ENCODE measurements around the gene NEK6.

NEK6 gene

GRCh38 chr9:124386201-124386600 lies 128.5 kb downstream of the NEK6 start:
- Histone ChIP-seq H3K27me3 (ENCODE audit: insufficient read depth, insufficient read length) (no peaks in the 10 kb centered on the region), H3K36me3 (ENCODE audit: insufficient read depth, insufficient read length, low read length) (peaks cover 36% of the 10 kb centered on the region), H3K4me3 (ENCODE audit: insufficient read length, low read depth) (no peak overlapping the region), H3K9me3 (ENCODE audit: insufficient read depth, low read length) (no peaks in the 10 kb centered on the region), H3K4me1 (ENCODE audit: insufficient read depth, insufficient read length) (no peaks in the 10 kb centered on the region), H3K9ac (ENCODE audit: insufficient read length, low read depth) (no peak overlapping the region)
- TF ChIP-seq SUZ12 (IDR thresholded peaks at IDR 0.05; ENCODE audit: extremely low read depth, insufficient read depth, insufficient read length) (no peak), YY1 (IDR thresholded peaks at IDR 0.05; ENCODE audit: insufficient read depth, insufficient read length) (no peak), ZNF274 (IDR thresholded peaks at IDR 0.05; ENCODE audit: low read depth, low read length) (no peak)
- DNase-seq (ENCODE audit: low read depth, low spot score) = no peak

DNA sequence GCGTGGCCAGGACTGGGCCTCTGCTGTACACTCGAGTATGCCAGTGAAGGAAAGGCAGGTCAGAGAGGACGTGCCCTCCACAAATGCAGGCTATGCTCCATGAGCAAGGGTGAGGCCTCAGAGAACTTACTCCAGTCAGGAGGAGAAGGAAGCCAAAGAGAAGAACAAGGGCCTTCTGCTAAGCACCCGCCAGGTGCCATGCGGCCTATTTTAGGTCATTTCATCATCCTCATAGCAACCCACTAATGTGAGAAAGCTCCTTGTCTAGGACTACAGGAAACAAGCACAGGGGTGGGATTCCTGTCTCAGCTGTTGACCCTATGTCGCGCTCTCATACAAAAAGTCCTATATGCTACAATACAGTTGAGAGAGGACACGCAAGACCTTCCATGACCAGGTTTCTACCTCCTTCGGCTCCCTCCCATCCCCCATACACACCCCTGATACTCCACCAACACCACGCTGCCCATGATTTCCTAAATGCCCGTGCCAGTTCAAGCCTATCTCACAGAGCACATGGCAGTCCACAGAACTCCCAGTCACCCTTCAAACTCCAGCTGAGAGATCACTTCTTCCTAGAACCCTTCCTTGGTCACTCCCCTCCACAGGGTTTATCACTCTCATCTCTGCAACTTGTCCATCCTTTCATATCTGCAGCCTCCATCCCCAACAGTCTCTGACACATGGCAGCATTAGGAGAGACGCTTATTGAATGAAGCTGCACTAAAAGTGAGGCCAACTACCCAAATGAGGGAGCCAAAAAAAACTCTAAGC lies 130.7 kb downstream of the NEK6 start:
- Histone ChIP-seq H3K4me3 (ENCODE audit: insufficient read length, low read depth) (no peak overlapping the region), H3K4me1 (ENCODE audit: insufficient read depth, insufficient read length) (peaks cover 6% of the 10 kb centered on the region), H3K36me3 (ENCODE audit: insufficient read depth, insufficient read length, low read length) (peaks cover 41% of the 10 kb centered on the region), H3K9me3 (ENCODE audit: insufficient read depth, low read length) (no peaks in the 10 kb centered on the region), H3K27me3 (ENCODE audit: insufficient read depth, insufficient read length) (no peaks in the 10 kb centered on the region), H3K9ac (ENCODE audit: insufficient read length, low read depth) (no peak overlapping the region)
- TF ChIP-seq ZNF274 (IDR thresholded peaks at IDR 0.05; ENCODE audit: low read depth, low read length) = no peak
- TF ChIP-seq YY1 (IDR thresholded peaks at IDR 0.05; ENCODE audit: insufficient read depth, insufficient read length) = no peak
- no peak for TF ChIP-seq SUZ12 (IDR thresholded peaks at IDR 0.05; ENCODE audit: extremely low read depth, insufficient read depth, insufficient read length)
- no peak for DNase-seq (ENCODE audit: low read depth, low spot score)

- Histone ChIP-seq H3K9me3 (ENCODE audit: insufficient read depth, low read length) (no peaks in the 10 kb centered on the region), H3K9ac (ENCODE audit: insufficient read length, low read depth) (no peak overlapping the region), H3K36me3 (ENCODE audit: insufficient read depth, insufficient read length, low read length) (peaks cover 39% of the 10 kb centered on the region), H3K4me3 (ENCODE audit: insufficient read length, low read depth) (no peak overlapping the region), H3K4me1 (ENCODE audit: insufficient read depth, insufficient read length) (peaks cover 6% of the 10 kb centered on the region), H3K27me3 (ENCODE audit: insufficient read depth, insufficient read length) (no peaks in the 10 kb centered on the region)
- TF ChIP-seq SUZ12 (IDR thresholded peaks at IDR 0.05; ENCODE audit: extremely low read depth, insufficient read depth, insufficient read length) = no peak
- TF ChIP-seq YY1 (IDR thresholded peaks at IDR 0.05; ENCODE audit: insufficient read depth, insufficient read length) = no peak
- no peak for TF ChIP-seq ZNF274 (IDR thresholded peaks at IDR 0.05; ENCODE audit: low read depth, low read length)
- DNase-seq (ENCODE audit: low read depth, low spot score) = no peak
These were observed 131.6 kb downstream of the NEK6 start for GRCh38 chr9:124389146-124389939.

DNA sequence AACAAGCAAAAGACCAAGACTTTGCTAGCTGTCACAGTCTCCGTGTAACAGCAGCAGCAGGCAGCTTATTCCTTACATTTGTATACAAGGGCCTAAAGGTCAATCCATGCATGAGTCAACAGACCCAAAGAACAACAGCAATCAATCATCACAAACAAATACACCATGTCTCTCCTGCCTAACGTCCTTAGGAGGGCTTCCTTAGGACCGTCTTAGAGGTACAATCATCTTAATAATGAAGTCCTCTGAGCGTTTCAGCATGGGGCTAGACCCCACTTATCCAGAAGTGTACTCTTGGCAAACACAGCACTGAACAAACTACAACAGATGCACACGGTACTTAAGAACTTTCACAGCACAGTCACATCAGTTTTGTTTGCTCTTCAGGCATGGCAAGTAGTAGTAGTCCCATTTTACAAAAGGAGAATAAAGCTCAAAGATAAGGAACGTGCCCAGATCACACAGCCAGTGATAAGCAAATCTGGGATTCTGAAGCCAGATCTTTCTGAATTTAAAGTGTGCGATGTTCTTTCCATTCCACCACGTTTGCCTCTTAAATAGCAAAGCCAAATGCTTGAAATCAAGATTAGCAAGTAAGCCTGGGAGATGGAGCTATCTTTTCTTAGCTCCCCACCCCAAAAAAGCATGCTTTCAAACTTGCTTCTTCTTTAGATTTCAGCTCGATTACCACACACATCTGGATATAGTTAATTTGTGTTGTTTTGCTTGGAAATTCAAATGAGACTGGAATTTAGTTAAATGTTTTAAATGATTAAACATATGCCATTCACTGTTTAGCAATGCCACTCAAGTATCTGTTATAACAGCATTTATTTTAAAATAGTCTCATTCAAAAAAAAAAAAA lies 133.3 kb downstream of the NEK6 start:
- Histone ChIP-seq H3K4me1 (ENCODE audit: insufficient read depth, insufficient read length) (peaks cover 6% of the 10 kb centered on the region), H3K27me3 (ENCODE audit: insufficient read depth, insufficient read length) (no peaks in the 10 kb centered on the region)
- TF ChIP-seq ZNF274 (IDR thresholded peaks at IDR 0.05; ENCODE audit: low read depth, low read length) (no peak), YY1 (IDR thresholded peaks at IDR 0.05; ENCODE audit: insufficient read depth, insufficient read length) (no peak), SUZ12 (IDR thresholded peaks at IDR 0.05; ENCODE audit: extremely low read depth, insufficient read depth, insufficient read length) (no peak)

GRCh38 chr9:124392254-124392870 lies 134.6 kb downstream of the NEK6 start:
- Histone ChIP-seq H3K36me3 (ENCODE audit: insufficient read depth, insufficient read length, low read length) (peaks cover 52% of the 10 kb centered on the region), H3K9ac (ENCODE audit: insufficient read length, low read depth) (no peak overlapping the region), H3K27me3 (ENCODE audit: insufficient read depth, insufficient read length) (no peaks in the 10 kb centered on the region), H3K4me1 (ENCODE audit: insufficient read depth, insufficient read length) (peaks cover 6% of the 10 kb centered on the region), H3K9me3 (ENCODE audit: insufficient read depth, low read length) (no peaks in the 10 kb centered on the region), H3K4me3 (ENCODE audit: insufficient read length, low read depth) (no peak overlapping the region)
- no peak for TF ChIP-seq YY1 (IDR thresholded peaks at IDR 0.05; ENCODE audit: insufficient read depth, insufficient read length)
- no peak for TF ChIP-seq SUZ12 (IDR thresholded peaks at IDR 0.05; ENCODE audit: extremely low read depth, insufficient read depth, insufficient read length)
- no peak for TF ChIP-seq ZNF274 (IDR thresholded peaks at IDR 0.05; ENCODE audit: low read depth, low read length)
- no peak for DNase-seq (ENCODE audit: low read depth, low spot score)

More for the DNA sequence above, 133.3 kb downstream of the NEK6 start:
- peaks cover 48% of the 10 kb centered on the region for H3K36me3 ChIP-seq (ENCODE audit: insufficient read depth, insufficient read length, low read length)
- no peak for DNase-seq (ENCODE audit: low read depth, low spot score)
- no peak overlapping the region for H3K4me3 ChIP-seq (ENCODE audit: insufficient read length, low read depth)
- no peaks in the 10 kb centered on the region for H3K9me3 ChIP-seq (ENCODE audit: insufficient read depth, low read length)
- no peak overlapping the region for H3K9ac ChIP-seq (ENCODE audit: insufficient read length, low read depth)

DNA sequence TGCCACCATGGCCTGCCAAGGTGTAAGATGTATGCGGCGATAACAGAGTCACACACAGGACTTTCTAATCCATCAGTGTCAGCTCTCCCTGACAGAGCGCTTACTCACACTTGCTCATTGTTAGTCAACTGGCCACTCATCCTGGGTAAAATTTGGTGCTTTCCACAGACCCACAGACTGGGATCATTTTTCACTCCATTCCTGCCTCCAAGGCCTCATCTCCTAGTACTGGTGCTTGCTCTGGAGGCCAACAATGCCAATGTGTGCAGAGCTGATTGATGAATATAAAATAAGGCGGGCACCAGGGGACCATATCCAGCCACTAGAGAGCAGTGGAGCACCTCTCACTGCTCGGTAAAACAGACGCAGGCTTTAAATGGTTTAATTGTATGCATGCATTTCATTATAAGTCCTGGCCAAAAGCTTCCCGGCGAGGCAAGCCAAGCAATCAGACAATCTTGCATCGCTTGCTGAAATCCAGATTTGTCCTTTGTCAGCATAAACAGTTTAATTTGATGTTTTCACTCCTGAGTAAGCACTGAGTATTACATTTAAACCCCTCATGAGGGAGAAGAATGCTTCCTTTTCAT lies 135.2 kb downstream of the NEK6 start:
- TF ChIP-seq SUZ12 (IDR thresholded peaks at IDR 0.05; ENCODE audit: extremely low read depth, insufficient read depth, insufficient read length) (no peak), ZNF274 (IDR thresholded peaks at IDR 0.05; ENCODE audit: low read depth, low read length) (no peak), YY1 (IDR thresholded peaks at IDR 0.05; ENCODE audit: insufficient read depth, insufficient read length) (no peak)
- H3K27me3 ChIP-seq (ENCODE audit: insufficient read depth, insufficient read length) = no peaks in the 10 kb centered on the region
- H3K9ac ChIP-seq (ENCODE audit: insufficient read length, low read depth) = no peak overlapping the region
- no peaks in the 10 kb centered on the region for H3K9me3 ChIP-seq (ENCODE audit: insufficient read depth, low read length)
- H3K4me1 ChIP-seq (ENCODE audit: insufficient read depth, insufficient read length) = peaks cover 6% of the 10 kb centered on the region
- no peak for DNase-seq (ENCODE audit: low read depth, low spot score)
- peaks cover 53% of the 10 kb centered on the region for H3K36me3 ChIP-seq (ENCODE audit: insufficient read depth, insufficient read length, low read length)
- H3K4me3 ChIP-seq (ENCODE audit: insufficient read length, low read depth) = no peak overlapping the region

Data from NT2/D1 (cell line).